SU-DHL-6 (cell line): ENCODE results near the gene NEAT1.
"Not testable (repeated sequence)": the region's sequence is repeated elsewhere in the genome, so short reads cannot be mapped to it uniquely, and the experiment has no call there.

Experiments
- H2AFZ ChIP-seq: fragments of 200-600 bp; sonication (generic); 2 replicates; pipeline ENCODE4 v1.6.1; 2014; ENCODE audit warnings: low read depth, mild to moderate bottlenecking, moderate library complexity, mixed read lengths, antibody characterized with exemption, low read length; ENCODE audit not compliant: severe bottlenecking
- H3F3A ChIP-seq: fragments of 200-600 bp; shearing (Covaris generic); 2 replicates; pipeline ENCODE4 v1.6.0; 2016; ENCODE audit warnings: antibody characterized with exemption, mild to moderate bottlenecking; ENCODE audit not compliant: insufficient read depth
- H3K27ac ChIP-seq: fragments of 200-600 bp; sonication (generic); 2 replicates; pipeline ENCODE4 v1.5.1; 2016; ENCODE audit warnings: low read depth, mild to moderate bottlenecking, low read length, moderate library complexity, mixed read lengths
- H3K27me3 ChIP-seq: fragments of 200-600 bp; sonication (generic), shearing (Covaris generic); 2 replicates; pipeline ENCODE4 v1.6.0; 2014; ENCODE audit warnings: mild to moderate bottlenecking, low read length
- H3K36me3 ChIP-seq: fragments of 200-600 bp; sonication (generic); 2 replicates; pipeline ENCODE4 v1.6.1; 2014; ENCODE audit warnings: mild to moderate bottlenecking, low read length, mixed read lengths
- H3K4me2 ChIP-seq: fragments of 300-600, 200-600 bp; shearing (Covaris generic), sonication (generic); 2 replicates; pipeline ENCODE4 v1.6.0; 2014; ENCODE audit warnings: low read length, low read depth, mild to moderate bottlenecking; ENCODE audit not compliant: poor library complexity, severe bottlenecking
- H3K4me3 ChIP-seq: fragments of 200-600 bp; sonication (generic); 2 replicates; pipeline ENCODE4 v1.5.1; 2014; ENCODE audit warnings: antibody characterized with exemption, low read length, mild to moderate bottlenecking, mixed read lengths; ENCODE audit not compliant: insufficient read depth, poor library complexity, severe bottlenecking
- H3K79me2 ChIP-seq: fragments of 200-600 bp; sonication (generic); 2 replicates; pipeline ENCODE4 v1.6.1; 2014; ENCODE audit warnings: mild to moderate bottlenecking, low read length, moderate library complexity; ENCODE audit not compliant: insufficient read depth
- H3K9ac ChIP-seq: fragments of 200-600 bp; sonication (generic); 2 replicates; pipeline ENCODE4 v1.7.0; 2014; ENCODE audit warnings: mild to moderate bottlenecking, low read length
- H3K9me2 ChIP-seq: fragments of 200-600 bp; sonication (generic); replicated peaks from 2 replicates; pipeline ENCODE4 v1.6.1; 2014; ENCODE audit warnings: low read length; ENCODE audit not compliant: insufficient read depth
- H3K9me3 ChIP-seq: fragments of 200-600 bp; sonication (generic); 2 replicates; pipeline ENCODE4 v1.6.1; 2014; ENCODE audit warnings: low read length, mixed read lengths; ENCODE audit not compliant: insufficient read depth
- H4K20me1 ChIP-seq: fragments of 200-600 bp; sonication (generic); 2 replicates; pipeline ENCODE4 v1.6.1; 2014; ENCODE audit warnings: low read depth, mild to moderate bottlenecking, antibody characterized with exemption, low read length, moderate library complexity, mixed read lengths
- CTCF ChIP-seq: fragments of 200-600 bp; sonication (generic); IDR thresholded peaks from one replicate; pipeline ENCODE4 v1.5.1; 2017; ENCODE audit warnings: antibody characterized with exemption, mild to moderate bottlenecking, low read length, moderate library complexity; ENCODE audit not compliant: insufficient read depth, poor library complexity, severe bottlenecking
- EZH2phosphoT487 ChIP-seq: fragments of 200-600 bp; sonication (generic), shearing (Covaris generic); conservative IDR thresholded peaks from 2 replicates; pipeline ENCODE4 v1.6.1; 2018; ENCODE audit warnings: mild to moderate bottlenecking, antibody characterized with exemption, low read length, moderate library complexity, mixed read lengths

The NEAT1 gene

GRCh38 chr11:65410936-65411680 lies 11.5 kb upstream of the NEAT1 start:
- H4K20me1 ChIP-seq = no peaks in the 10 kb centered on the region
- H3K27ac ChIP-seq = no peak overlapping the region
- TF ChIP-seq EZH2phosphoT487 (no peak), CTCF (no peak)
- H3K9me2 ChIP-seq = no peaks in the 10 kb centered on the region
- H3F3A ChIP-seq = no peaks in the 10 kb centered on the region
- H3K4me3 ChIP-seq = no peak overlapping the region
- H2AFZ ChIP-seq = no peak overlapping the region
- peaks cover 6% of the 10 kb centered on the region for H3K36me3 ChIP-seq
- H3K27me3 ChIP-seq = no peaks in the 10 kb centered on the region
- H3K79me2 ChIP-seq = peaks cover 9% of the 10 kb centered on the region; the same call in 1 of the 2 replicates
- H3K9me3 ChIP-seq = no peaks in the 10 kb centered on the region
- no peak overlapping the region for H3K4me2 ChIP-seq
- no peak overlapping the region for H3K9ac ChIP-seq

GRCh38 chr11:65411681-65412070 lies 10.9 kb upstream of the NEAT1 start:
- no peaks in the 10 kb centered on the region for H3K27me3 ChIP-seq
- H3K4me2 ChIP-seq = no peak overlapping the region
- H3K9me3 ChIP-seq = no peaks in the 10 kb centered on the region
- no peak overlapping the region for H3K9ac ChIP-seq
- H3K79me2 ChIP-seq = peaks cover 9% of the 10 kb centered on the region; the same call in 1 of the 2 replicates
- TF ChIP-seq CTCF (no peak), EZH2phosphoT487 (no peak)
- no peaks in the 10 kb centered on the region for H4K20me1 ChIP-seq
- no peak overlapping the region for H3K4me3 ChIP-seq
- H3K27ac ChIP-seq = no peak overlapping the region
- no peaks in the 10 kb centered on the region for H3F3A ChIP-seq
- H3K36me3 ChIP-seq = peaks cover 6% of the 10 kb centered on the region
- H3K9me2 ChIP-seq = no peaks in the 10 kb centered on the region
- no peak overlapping the region for H2AFZ ChIP-seq

GRCh38 chr11:65412271-65413076 lies 10.1 kb upstream of the NEAT1 start:
- no peak overlapping the region for H2AFZ ChIP-seq
- H3K79me2 ChIP-seq = peaks cover 9% of the 10 kb centered on the region; the same call in 1 of the 2 replicates
- H3K4me2 ChIP-seq = no peak overlapping the region
- H3K9me2 ChIP-seq = no peaks in the 10 kb centered on the region
- peaks cover 6% of the 10 kb centered on the region for H3K36me3 ChIP-seq
- H3K27me3 ChIP-seq = no peaks in the 10 kb centered on the region
- no peak overlapping the region for H3K27ac ChIP-seq
- H3K9me3 ChIP-seq = no peaks in the 10 kb centered on the region
- no peak overlapping the region for H3K9ac ChIP-seq
- H4K20me1 ChIP-seq = no peaks in the 10 kb centered on the region
- H3K4me3 ChIP-seq = no peak overlapping the region
- TF ChIP-seq CTCF = no peak
- no peak for TF ChIP-seq EZH2phosphoT487
- peaks cover 6% of the 10 kb centered on the region; the same call in 1 of the 2 replicates for H3F3A ChIP-seq

- not testable (repeated sequence) for H3K36me3 ChIP-seq, H3K9me2 ChIP-seq, H2AFZ ChIP-seq, H3K27ac ChIP-seq, H3K4me3 ChIP-seq, H3K27me3 ChIP-seq, H3K9ac ChIP-seq, H3K79me2 ChIP-seq, H3K4me2 ChIP-seq, H3K9me3 ChIP-seq, H4K20me1 ChIP-seq
- H3F3A ChIP-seq = peaks cover 13% of the 10 kb centered on the region
These were observed 9.4 kb upstream of the NEAT1 start for GRCh38 chr11:65413077-65413664.
